Suprapubic skin (tissue), 4 donors: ENCODE measurements around the gene C5orf47. TPM values are rescaled to one million over a fixed set of nuclear protein-coding genes. Genes with fewer than 3 reads are reported as not detected.

Experiments
- DNase-seq, 2 donors: peaks; one replicate each; pipeline ENCODE4 v3.0.0-alpha.2; 2019; ENCODE audit warnings: low spot score in 2 of 2
- H3K27ac ChIP-seq: fragments of 200-600 bp; sonication (generic); one replicate; pipeline ENCODE4 v1.5.1; 2019
- H3K27me3 ChIP-seq: fragments of 200-600 bp; sonication (generic); one replicate; pipeline ENCODE4 v1.5.1; 2019
- H3K36me3 ChIP-seq: fragments of 200-600 bp; sonication (generic); one replicate; pipeline ENCODE4 v1.5.1; 2019
- H3K4me1 ChIP-seq: fragments of 200-600 bp; sonication (generic); one replicate; pipeline ENCODE4 v1.5.1; 2019
- H3K4me3 ChIP-seq: fragments of 200-600 bp; sonication (generic); one replicate; pipeline ENCODE4 v1.5.1; 2019; ENCODE audit warnings: mild to moderate bottlenecking
- H3K9me3 ChIP-seq: fragments of 200-600 bp; sonication (generic); one replicate; pipeline ENCODE4 v1.5.1; 2019
- CTCF ChIP-seq, 2 donors: fragments of 200-600 bp in 1 of 2; fragments of 450-650 bp in 1 of 2; sonication (generic) in 1 of 2; IDR thresholded peaks; one replicate each; pipeline ENCODE4 v1.5.1; 2016 to 2019; ENCODE audit warnings: antibody characterized with exemption in 2 of 2, mild to moderate bottlenecking in 1 of 2, moderate library complexity in 1 of 2
- EP300 ChIP-seq: sonication (generic); formaldehyde crosslinking; IDR thresholded peaks from one replicate; pipeline ENCODE4 v1.6.1; 2017; ENCODE audit warnings: antibody characterized with exemption
- POLR2A ChIP-seq, 2 donors: fragments of 450-650 bp; IDR thresholded peaks; one replicate each; pipeline ENCODE4 v1.6.1; 2017; ENCODE audit warnings: antibody characterized with exemption in 2 of 2, mild to moderate bottlenecking in 2 of 2, moderate library complexity in 2 of 2
- POLR2AphosphoS5 ChIP-seq, 3 donors: sonication (generic); formaldehyde crosslinking; IDR thresholded peaks; one replicate each; pipeline ENCODE4 v1.6.1; 2017; ENCODE audit warnings: antibody characterized with exemption in 3 of 3
- WGBS: methylation state at CpG from one replicate; pipeline ENCODE4 v1.1.5; 2018; 5-methylcytosine and 5-hydroxymethylcytosine counted together
- total RNA-seq, 4 donors: library from RNA; depleted of rRNA; stranded (reverse); fragments of >200 nt; gene quantifications; one replicate each; pipeline ENCODE4 v1.1.0, GENCODE V29; 2016

The C5orf47 gene
- total RNA-seq, 4 donors from 2014 or later: not detected

- no peak for DNase-seq
- Histone ChIP-seq H3K27me3 (no peaks in the 10 kb centered on the region), H3K27ac (no peak overlapping the region), H3K36me3 (no peaks in the 10 kb centered on the region), H3K4me1 (peaks cover 13% of the 10 kb centered on the region), H3K4me3 (no peak overlapping the region), H3K9me3 (no peaks in the 10 kb centered on the region)
- WGBS: 67% methylated on average over 18 of the region's 18 CpGs
- no peak for TF ChIP-seq POLR2A (IDR thresholded peaks at IDR 0.05)
- TF ChIP-seq POLR2AphosphoS5 (IDR thresholded peaks at IDR 0.05): no peak
- no peak for TF ChIP-seq EP300
- no peak for TF ChIP-seq CTCF (IDR thresholded peaks at IDR 0.05)
Observed at GRCh38 chr5:173970878-173971650, 17.9 kb upstream of the C5orf47 start.

GRCh38 chr5:173971681-173972345 is 17.2 kb upstream of the C5orf47 start:
- DNase-seq: no peak
- no peaks in the 10 kb centered on the region for H3K36me3 ChIP-seq
- no peak overlapping the region for H3K27ac ChIP-seq
- no peaks in the 10 kb centered on the region for H3K9me3 ChIP-seq
- no peaks in the 10 kb centered on the region for H3K27me3 ChIP-seq
- 77% methylated on average over 5 of the region's 5 CpGs for WGBS
- no peak overlapping the region for H3K4me3 ChIP-seq
- H3K4me1 ChIP-seq: peaks cover 13% of the 10 kb centered on the region
- TF ChIP-seq EP300 (no peak), CTCF (IDR thresholded peaks at IDR 0.05) (no peak), POLR2AphosphoS5 (IDR thresholded peaks at IDR 0.05) (no peak), POLR2A (IDR thresholded peaks at IDR 0.05) (no peak)

GRCh38 chr5:173972607-173972924 is 16.4 kb upstream of the C5orf47 start:
- Histone ChIP-seq H3K4me1 (peaks cover 13% of the 10 kb centered on the region), H3K4me3 (peak overlapping the region; percentile 46), H3K36me3 (no peaks in the 10 kb centered on the region), H3K9me3 (no peaks in the 10 kb centered on the region), H3K27ac (no peak overlapping the region), H3K27me3 (no peaks in the 10 kb centered on the region)
- WGBS: 59% methylated on average over 6 of the region's 6 CpGs
- TF ChIP-seq POLR2A (IDR thresholded peaks at IDR 0.05) (no peak), POLR2AphosphoS5 (IDR thresholded peaks at IDR 0.05) (no peak), CTCF (IDR thresholded peaks at IDR 0.05) (no peak), EP300 (no peak)
- DNase-seq: no peak

GRCh38 chr5:173972925-173973615 is 15.9 kb upstream of the C5orf47 start:
- Histone ChIP-seq H3K27me3 (no peaks in the 10 kb centered on the region), H3K9me3 (no peaks in the 10 kb centered on the region), H3K4me1 (peaks cover 13% of the 10 kb centered on the region), H3K27ac (no peak overlapping the region), H3K36me3 (no peaks in the 10 kb centered on the region), H3K4me3 (peak overlapping the region; percentile 46)
- WGBS: 4% methylated on average over 21 of the region's 30 CpGs
- TF ChIP-seq POLR2A (IDR thresholded peaks at IDR 0.05) (no peak), POLR2AphosphoS5 (IDR thresholded peaks at IDR 0.05) (no peak), CTCF (IDR thresholded peaks at IDR 0.05) (peak; percentile 84 to 97), EP300 (no peak)
- DNase-seq: peak; percentile 89 to 93

- no peak for TF ChIP-seq POLR2A (IDR thresholded peaks at IDR 0.05)
- no peak for TF ChIP-seq CTCF (IDR thresholded peaks at IDR 0.05)
- no peak for TF ChIP-seq POLR2AphosphoS5 (IDR thresholded peaks at IDR 0.05)
- no peak for TF ChIP-seq EP300
- no peak for DNase-seq
- Histone ChIP-seq H3K4me3 (peak overlapping the region; percentile 46), H3K27me3 (no peaks in the 10 kb centered on the region), H3K9me3 (no peaks in the 10 kb centered on the region), H3K4me1 (peaks cover 13% of the 10 kb centered on the region), H3K27ac (no peak overlapping the region), H3K36me3 (no peaks in the 10 kb centered on the region)
- 11% methylated on average over 12 of the region's 13 CpGs for WGBS
Observed at GRCh38 chr5:173973616-173973969, 15.4 kb upstream of the C5orf47 start.
